ENCODE measurements around the gene NR2F6.

NR2F6 gene

GRCh38 chr19:17248011-17248776 is 2.5 kb upstream of the NR2F6 start:
- H4K20me1 ChIP-seq (ENCODE audit: control insufficient read depth, insufficient read depth, low read depth, low read length), result peaks cover 5% of the 10 kb centered on the region
- H3K27me3 ChIP-seq (ENCODE audit: control insufficient read depth, low read length), result no peaks in the 10 kb centered on the region
- H3K9me2 ChIP-seq (replicated peaks; ENCODE audit: control insufficient read depth, low read length), result no peaks in the 10 kb centered on the region
- H3K27ac ChIP-seq (ENCODE audit: low read depth, low read length), result no peak overlapping the region
- TF ChIP-seq CTCF (IDR thresholded peaks at IDR 0.05; ENCODE audit: low read depth, low read length, poor library complexity, severe bottlenecking) (no peak), EZH2phosphoT487 (IDR thresholded peaks at IDR 0.05; ENCODE audit: borderline replicate concordance, low read length) (no peak)
- no peak overlapping the region for H3K4me2 ChIP-seq (ENCODE audit: low read length)
- H3K4me3 ChIP-seq (ENCODE audit: low read length), result no peak overlapping the region
- H3K9me3 ChIP-seq (ENCODE audit: control insufficient read depth, insufficient read depth, low read length), result no peaks in the 10 kb centered on the region
- peaks cover 21% of the 10 kb centered on the region for H3K79me2 ChIP-seq (ENCODE audit: control insufficient read depth, low read length)
- H3K4me1 ChIP-seq (ENCODE audit: control insufficient read depth, low read length), result peaks cover 28% of the 10 kb centered on the region
- peaks cover 10% of the 10 kb centered on the region for H3F3A ChIP-seq (ENCODE audit: control insufficient read depth, insufficient read depth)
- peaks cover 4% of the 10 kb centered on the region for H3K36me3 ChIP-seq (ENCODE audit: control insufficient read depth, low read length)

- Histone ChIP-seq H3K4me3 (ENCODE audit: low read length) (peak overlapping the region; percentile 76), H3K27me3 (ENCODE audit: control insufficient read depth, low read length) (no peaks in the 10 kb centered on the region), H3K9me3 (ENCODE audit: control insufficient read depth, insufficient read depth, low read length) (no peaks in the 10 kb centered on the region), H3K4me2 (ENCODE audit: low read length) (peak overlapping the region; percentile 94), H3K4me1 (ENCODE audit: control insufficient read depth, low read length) (peaks cover 39% of the 10 kb centered on the region), H3K79me2 (ENCODE audit: control insufficient read depth, low read length) (peaks cover 34% of the 10 kb centered on the region), H3F3A (ENCODE audit: control insufficient read depth, insufficient read depth) (peaks cover 10% of the 10 kb centered on the region), H3K9me2 (replicated peaks; ENCODE audit: control insufficient read depth, low read length) (no peaks in the 10 kb centered on the region), H3K36me3 (ENCODE audit: control insufficient read depth, low read length) (peaks cover 4% of the 10 kb centered on the region), H4K20me1 (ENCODE audit: control insufficient read depth, insufficient read depth, low read depth, low read length) (peaks cover 14% of the 10 kb centered on the region), H3K27ac (ENCODE audit: low read depth, low read length) (peak overlapping the region; percentile 78)
- no peak for TF ChIP-seq EZH2phosphoT487 (IDR thresholded peaks at IDR 0.05; ENCODE audit: borderline replicate concordance, low read length)
- TF ChIP-seq CTCF (IDR thresholded peaks at IDR 0.05; ENCODE audit: low read depth, low read length, poor library complexity, severe bottlenecking), result no peak
These were observed 1.1 kb upstream of the NR2F6 start for GRCh38 chr19:17246681-17247425.

- Histone ChIP-seq H3K4me3 (ENCODE audit: low read length) (peak overlapping the region; percentile 88), H3K9me2 (replicated peaks; ENCODE audit: control insufficient read depth, low read length) (no peaks in the 10 kb centered on the region), H3K4me2 (ENCODE audit: low read length) (peak overlapping the region; percentile 89), H3K27me3 (ENCODE audit: control insufficient read depth, low read length) (no peaks in the 10 kb centered on the region), H4K20me1 (ENCODE audit: control insufficient read depth, insufficient read depth, low read depth, low read length) (peaks cover 14% of the 10 kb centered on the region), H3K27ac (ENCODE audit: low read depth, low read length) (peak overlapping the region; percentile 53), H3K9me3 (ENCODE audit: control insufficient read depth, insufficient read depth, low read length) (no peaks in the 10 kb centered on the region), H3F3A (ENCODE audit: control insufficient read depth, insufficient read depth) (peaks cover 10% of the 10 kb centered on the region), H3K4me1 (ENCODE audit: control insufficient read depth, low read length) (peaks cover 39% of the 10 kb centered on the region), H3K79me2 (ENCODE audit: control insufficient read depth, low read length) (peaks cover 52% of the 10 kb centered on the region), H3K36me3 (ENCODE audit: control insufficient read depth, low read length) (peaks cover 20% of the 10 kb centered on the region)
- no peak for TF ChIP-seq CTCF (IDR thresholded peaks at IDR 0.05; ENCODE audit: low read depth, low read length, poor library complexity, severe bottlenecking)
- TF ChIP-seq EZH2phosphoT487 (IDR thresholded peaks at IDR 0.05; ENCODE audit: borderline replicate concordance, low read length), result no peak
These were observed 843 bp downstream of the NR2F6 start for GRCh38 chr19:17244618-17245534.
